Measurements from ENCODE around the gene FABP3. TPM values are rescaled to one million over a fixed set of nuclear protein-coding genes. Genes with fewer than 3 reads are reported as not detected.

The FABP3 gene
- total and polyA plus RNA-seq, 2 donors (not counting 1 experiment from before 2014, with no cell fraction given): 275 to 554 TPM

- H3K27me3 ChIP-seq (ENCODE audit: control insufficient read depth, insufficient read depth, low read length): no peaks in the 10 kb centered on the region
- H3K79me2 ChIP-seq (ENCODE audit: control insufficient read depth, insufficient read depth, low read length): no peaks in the 10 kb centered on the region
- no peak overlapping the region for H3K4me2 ChIP-seq (ENCODE audit: extremely low read depth, insufficient read depth, low read length)
- peaks cover 2% of the 10 kb centered on the region for H3K36me3 ChIP-seq (ENCODE audit: control insufficient read depth, insufficient read depth, low read length)
- no peaks in the 10 kb centered on the region for H3K4me1 ChIP-seq (ENCODE audit: control insufficient read depth, extremely low read depth, insufficient read depth, low read length)
- H3K9ac ChIP-seq (ENCODE audit: insufficient read depth, low read length): no peak overlapping the region
- DNase-seq (ENCODE audit: low read depth in 2 of 2): no peak
- no peak overlapping the region for H3K27ac ChIP-seq (ENCODE audit: insufficient read depth, low read length)
- H3K4me3 ChIP-seq (replicated peaks in 1 of 4; ENCODE audit: control extremely low read depth in 1 of 4, insufficient read depth in 1 of 4, low read depth in 3 of 4, low read length in 4 of 4): no peak overlapping the region
- no peak overlapping the region for H2AFZ ChIP-seq (ENCODE audit: low read length)
- H3K9me3 ChIP-seq (ENCODE audit: control insufficient read depth, insufficient read depth, low read depth, low read length): no peaks in the 10 kb centered on the region
- no peaks in the 10 kb centered on the region for H4K20me1 ChIP-seq (ENCODE audit: control insufficient read depth, extremely low read depth, insufficient read depth, low read length)
- TF ChIP-seq EZH2 (IDR thresholded peaks at IDR 0.05; ENCODE audit: low read length, missing control alignments) (no peak), CTCF (conservative IDR thresholded peaks at IDR 0.05 in 1 of 2, IDR thresholded peaks at IDR 0.05 in 1 of 2; ENCODE audit: low read depth in 1 of 2, low read length in 2 of 2) (no peak)
Observed at GRCh38 chr1:31324093-31324492, 48.8 kb downstream of the FABP3 start.

- Histone ChIP-seq H3K27ac (ENCODE audit: insufficient read depth, low read length) (no peak overlapping the region), H3K36me3 (ENCODE audit: control insufficient read depth, insufficient read depth, low read length) (no peaks in the 10 kb centered on the region)
- TF ChIP-seq EZH2 (IDR thresholded peaks at IDR 0.05; ENCODE audit: low read length, missing control alignments) (no peak), CTCF (conservative IDR thresholded peaks at IDR 0.05 in 1 of 2, IDR thresholded peaks at IDR 0.05 in 1 of 2; ENCODE audit: low read depth in 1 of 2, low read length in 2 of 2) (no peak)
Observed at GRCh38 chr1:31318146-31318545, 54.7 kb downstream of the FABP3 start.

GRCh38 chr1:31315902-31316301, 57.0 kb downstream of the FABP3 start:
- no peak overlapping the region for H3K4me3 ChIP-seq (replicated peaks in 1 of 4; ENCODE audit: control extremely low read depth in 1 of 4, insufficient read depth in 1 of 4, low read depth in 3 of 4, low read length in 4 of 4)
- no peaks in the 10 kb centered on the region for H4K20me1 ChIP-seq (ENCODE audit: control insufficient read depth, extremely low read depth, insufficient read depth, low read length)
- H3K36me3 ChIP-seq (ENCODE audit: control insufficient read depth, insufficient read depth, low read length): no peaks in the 10 kb centered on the region
- no peaks in the 10 kb centered on the region for H3K27me3 ChIP-seq (ENCODE audit: control insufficient read depth, insufficient read depth, low read length)
- no peaks in the 10 kb centered on the region for H3K9me3 ChIP-seq (ENCODE audit: control insufficient read depth, insufficient read depth, low read depth, low read length)
- no peak overlapping the region for H3K4me2 ChIP-seq (ENCODE audit: extremely low read depth, insufficient read depth, low read length)
- TF ChIP-seq EZH2 (IDR thresholded peaks at IDR 0.05; ENCODE audit: low read length, missing control alignments): no peak
- no peaks in the 10 kb centered on the region for H3K79me2 ChIP-seq (ENCODE audit: control insufficient read depth, insufficient read depth, low read length)
- H3K4me1 ChIP-seq (ENCODE audit: control insufficient read depth, extremely low read depth, insufficient read depth, low read length): no peaks in the 10 kb centered on the region
- DNase-seq (ENCODE audit: low read depth in 2 of 2): no peak
- H3K27ac ChIP-seq (ENCODE audit: insufficient read depth, low read length): no peak overlapping the region
- no peak overlapping the region for H2AFZ ChIP-seq (ENCODE audit: low read length)
- no peak overlapping the region for H3K9ac ChIP-seq (ENCODE audit: insufficient read depth, low read length)

More at GRCh38 chr1:31318146-31318545, 54.7 kb downstream of the FABP3 start:
- Histone ChIP-seq H3K9ac (ENCODE audit: insufficient read depth, low read length) (no peak overlapping the region), H3K4me3 (replicated peaks in 1 of 4; ENCODE audit: control extremely low read depth in 1 of 4, insufficient read depth in 1 of 4, low read depth in 3 of 4, low read length in 4 of 4) (no peak overlapping the region), H3K4me1 (ENCODE audit: control insufficient read depth, extremely low read depth, insufficient read depth, low read length) (no peaks in the 10 kb centered on the region), H3K4me2 (ENCODE audit: extremely low read depth, insufficient read depth, low read length) (no peak overlapping the region), H4K20me1 (ENCODE audit: control insufficient read depth, extremely low read depth, insufficient read depth, low read length) (no peaks in the 10 kb centered on the region), H3K27me3 (ENCODE audit: control insufficient read depth, insufficient read depth, low read length) (no peaks in the 10 kb centered on the region), H3K9me3 (ENCODE audit: control insufficient read depth, insufficient read depth, low read depth, low read length) (no peaks in the 10 kb centered on the region), H2AFZ (ENCODE audit: low read length) (no peak overlapping the region), H3K79me2 (ENCODE audit: control insufficient read depth, insufficient read depth, low read length) (no peaks in the 10 kb centered on the region)
- no peak for DNase-seq (ENCODE audit: low read depth in 2 of 2)

Other genes starting within 250 kb of the FABP3 start
- gene NKAIN1, start 133.2 kb downstream of the FABP3 start, total RNA-seq: under 0.01 and 0.17 TPM in 2 replicates
- 0.07 and 0.19 TPM in 2 replicates for gene NKAIN1, start 133.2 kb downstream of the FABP3 start, polyA plus RNA-seq
- 96.6 and 102 TPM in 2 replicates for gene SNRNP40, start 76.3 kb downstream of the FABP3 start, total RNA-seq
- gene SNRNP40, start 76.3 kb downstream of the FABP3 start, polyA plus RNA-seq: 53.5 and 73.9 TPM in 2 replicates
- 30.0 and 34.0 TPM in 2 replicates for gene ZCCHC17, start 76.0 kb downstream of the FABP3 start, total RNA-seq
- gene ZCCHC17, start 76.0 kb downstream of the FABP3 start, polyA plus RNA-seq: 62.3 and 64.8 TPM in 2 replicates
- gene SERINC2, start 40.1 kb upstream of the FABP3 start, total RNA-seq: 6.7 and 28.4 TPM in 2 replicates
- gene SERINC2, start 40.1 kb upstream of the FABP3 start, polyA plus RNA-seq: 104 and 229 TPM in 2 replicates
- gene TINAGL1, start 203.4 kb upstream of the FABP3 start, total RNA-seq: 3.0 and 3.3 TPM in 2 replicates
- gene TINAGL1, start 203.4 kb upstream of the FABP3 start, polyA plus RNA-seq: 2.8 and 92.5 TPM in 2 replicates
- gene HCRTR1, start 244.6 kb upstream of the FABP3 start, total RNA-seq: not detected in 2 replicates
- gene HCRTR1, start 244.6 kb upstream of the FABP3 start, polyA plus RNA-seq: not detected in 2 replicates

Data from fibroblast of lung (primary cell).